GM12875 (cell line): ENCODE results near the gene PBX1.

Experiments
- H3K4me3 ChIP-seq: one replicate; pipeline ENCODE4 v1.5.1; 2011; ENCODE audit warnings: low read depth, low read length, control low read depth
- CTCF ChIP-seq: IDR thresholded peaks from 2 replicates; pipeline ENCODE4 v1.5.1; 2011; ENCODE audit warnings: low read depth, mild to moderate bottlenecking, control low read depth, inconsistent platforms, low read length, moderate library complexity, borderline replicate concordance; ENCODE audit not compliant: insufficient read depth

PBX1 gene

GRCh38 chr1:164659621-164660411, 100.8 kb downstream of the PBX1 start:
- no peak overlapping the region for H3K4me3 ChIP-seq
- no peak for TF ChIP-seq CTCF

GRCh38 chr1:164660412-164660772, 101.4 kb downstream of the PBX1 start:
- no peak for TF ChIP-seq CTCF
- no peak overlapping the region for H3K4me3 ChIP-seq

GRCh38 chr1:164660775-164661174, 101.8 kb downstream of the PBX1 start:
- no peak for TF ChIP-seq CTCF
- no peak overlapping the region for H3K4me3 ChIP-seq

- no peak for TF ChIP-seq CTCF
Measured at GRCh38 chr1:164662462-164662861, 103.5 kb downstream of the PBX1 start.

GRCh38 chr1:164662955-164663354, 104.0 kb downstream of the PBX1 start:
- no peak overlapping the region for H3K4me3 ChIP-seq
- TF ChIP-seq CTCF = no peak

More at GRCh38 chr1:164662462-164662861, 103.5 kb downstream of the PBX1 start:
- H3K4me3 ChIP-seq = no peak overlapping the region

- H3K4me3 ChIP-seq = no peak overlapping the region
- no peak for TF ChIP-seq CTCF
Measured at GRCh38 chr1:164664127-164664526, 105.1 kb downstream of the PBX1 start.

GRCh38 chr1:164667001-164667400, 108.0 kb downstream of the PBX1 start:
- TF ChIP-seq CTCF = no peak
- H3K4me3 ChIP-seq = no peak overlapping the region
